Activated T-helper 17 cell treated with anti-CD3 and anti-CD28 coated beads, Interleukin-2, amount 50 U/mL, for 72 hours (primary cell): ENCODE measurements around the gene DOCK9. TPM values are rescaled to one million over a fixed set of nuclear protein-coding genes. Genes with fewer than 3 reads are reported as not detected.

Experiments used
- ATAC-seq: fragments of 150-1000 bp; cut with Tn5 transposase; replicated peaks from 2 replicates; pipeline ENCODE4 v1.10.0; 2021; ENCODE audit warnings: mild to moderate bottlenecking, moderate library complexity
- H3K27ac Mint-ChIP-seq: one replicate; pipeline ENCODE4 v1.8.0; 2022; ENCODE audit warnings: mixed read lengths
- H3K27me3 Mint-ChIP-seq: one replicate; pipeline ENCODE4 v1.8.0; 2022; ENCODE audit warnings: mixed read lengths
- H3K36me3 Mint-ChIP-seq: one replicate; pipeline ENCODE4 v1.8.0; 2022; ENCODE audit warnings: low read depth, mild to moderate bottlenecking, mixed read lengths
- H3K4me1 Mint-ChIP-seq: one replicate; pipeline ENCODE4 v1.8.0; 2022; ENCODE audit warnings: mixed read lengths
- H3K4me3 Mint-ChIP-seq: one replicate; pipeline ENCODE4 v1.8.0; 2022; ENCODE audit warnings: mild to moderate bottlenecking, mixed read lengths
- H3K9me3 Mint-ChIP-seq: one replicate; pipeline ENCODE4 v1.8.0; 2022; ENCODE audit warnings: mixed read lengths
- total RNA-seq, 2 donors: library from RNA; stranded (reverse); gene quantifications; one replicate each; pipeline ENCODE4 v1.2.3, GENCODE V29; 2022

DOCK9 gene
- total RNA-seq, 2 donors from 2014 or later: 50.2 to 70.4 TPM

- Mint-ChIP-seq H3K36me3 (no peaks in the 10 kb centered on the region), H3K27me3 (peaks cover 14% of the 10 kb centered on the region), H3K4me3 (no peak overlapping the region), H3K9me3 (no peaks in the 10 kb centered on the region), H3K27ac (no peak overlapping the region), H3K4me1 (no peaks in the 10 kb centered on the region)
- no peak for ATAC-seq
Measured at GRCh38 chr13:98781470-98781869, 196.4 kb downstream of the DOCK9 start.

GRCh38 chr13:98781045-98781444, 196.8 kb downstream of the DOCK9 start:
- H3K36me3 Mint-ChIP-seq: no peaks in the 10 kb centered on the region
- H3K4me3 Mint-ChIP-seq: no peak overlapping the region
- H3K27me3 Mint-ChIP-seq: peaks cover 14% of the 10 kb centered on the region
- no peak for ATAC-seq
- H3K4me1 Mint-ChIP-seq: no peaks in the 10 kb centered on the region
- no peak overlapping the region for H3K27ac Mint-ChIP-seq
- no peaks in the 10 kb centered on the region for H3K9me3 Mint-ChIP-seq

- Mint-ChIP-seq H3K4me3 (no peak overlapping the region), H3K36me3 (no peaks in the 10 kb centered on the region), H3K4me1 (no peaks in the 10 kb centered on the region), H3K27me3 (peaks cover 14% of the 10 kb centered on the region), H3K9me3 (no peaks in the 10 kb centered on the region), H3K27ac (no peak overlapping the region)
- ATAC-seq: no peak
Measured at GRCh38 chr13:98780451-98780850, 197.4 kb downstream of the DOCK9 start.

GRCh38 chr13:98779695-98780094, 198.2 kb downstream of the DOCK9 start:
- H3K27me3 Mint-ChIP-seq: peaks cover 14% of the 10 kb centered on the region
- H3K36me3 Mint-ChIP-seq: no peaks in the 10 kb centered on the region
- no peaks in the 10 kb centered on the region for H3K4me1 Mint-ChIP-seq
- no peak overlapping the region for H3K4me3 Mint-ChIP-seq
- H3K9me3 Mint-ChIP-seq: no peaks in the 10 kb centered on the region
- ATAC-seq: no peak
- H3K27ac Mint-ChIP-seq: no peak overlapping the region

- Mint-ChIP-seq H3K36me3 (no peaks in the 10 kb centered on the region), H3K4me1 (no peaks in the 10 kb centered on the region), H3K27me3 (peaks cover 14% of the 10 kb centered on the region), H3K9me3 (no peaks in the 10 kb centered on the region), H3K27ac (no peak overlapping the region), H3K4me3 (no peak overlapping the region)
- no peak for ATAC-seq
Measured at GRCh38 chr13:98778749-98779148, 199.1 kb downstream of the DOCK9 start.

GRCh38 chr13:98776644-98777043, 201.2 kb downstream of the DOCK9 start:
- no peaks in the 10 kb centered on the region for H3K36me3 Mint-ChIP-seq
- peaks cover under 1% of the 10 kb centered on the region for H3K9me3 Mint-ChIP-seq
- no peaks in the 10 kb centered on the region for H3K4me1 Mint-ChIP-seq
- peaks cover 14% of the 10 kb centered on the region for H3K27me3 Mint-ChIP-seq
- H3K4me3 Mint-ChIP-seq: no peak overlapping the region
- no peak for ATAC-seq
- no peak overlapping the region for H3K27ac Mint-ChIP-seq

GRCh38 chr13:98775844-98776598, 201.8 kb downstream of the DOCK9 start:
- no peaks in the 10 kb centered on the region for H3K4me1 Mint-ChIP-seq
- H3K36me3 Mint-ChIP-seq: no peaks in the 10 kb centered on the region
- H3K27me3 Mint-ChIP-seq: peaks cover 11% of the 10 kb centered on the region
- no peak overlapping the region for H3K4me3 Mint-ChIP-seq
- no peak overlapping the region for H3K27ac Mint-ChIP-seq
- peaks cover 7% of the 10 kb centered on the region for H3K9me3 Mint-ChIP-seq
- no peak for ATAC-seq

GRCh38 chr13:98775386-98775785, 202.5 kb downstream of the DOCK9 start:
- Mint-ChIP-seq H3K27me3 (peaks cover 11% of the 10 kb centered on the region), H3K27ac (no peak overlapping the region), H3K36me3 (no peaks in the 10 kb centered on the region), H3K9me3 (peaks cover 9% of the 10 kb centered on the region), H3K4me3 (no peak overlapping the region), H3K4me1 (no peaks in the 10 kb centered on the region)
- ATAC-seq: no peak

- Mint-ChIP-seq H3K36me3 (no peaks in the 10 kb centered on the region), H3K27ac (no peak overlapping the region)
Measured at GRCh38 chr13:98774776-98775175, 203.1 kb downstream of the DOCK9 start.

GRCh38 chr13:98773921-98774320, 203.9 kb downstream of the DOCK9 start:
- no peak for ATAC-seq
- Mint-ChIP-seq H3K4me3 (no peak overlapping the region), H3K27me3 (peaks cover 15% of the 10 kb centered on the region), H3K9me3 (peaks cover 21% of the 10 kb centered on the region), H3K36me3 (no peaks in the 10 kb centered on the region), H3K27ac (no peak overlapping the region), H3K4me1 (no peaks in the 10 kb centered on the region)

More at GRCh38 chr13:98774776-98775175, 203.1 kb downstream of the DOCK9 start:
- Mint-ChIP-seq H3K27me3 (peaks cover 16% of the 10 kb centered on the region), H3K9me3 (peaks cover 14% of the 10 kb centered on the region), H3K4me3 (no peak overlapping the region), H3K4me1 (no peaks in the 10 kb centered on the region)
- no peak for ATAC-seq

GRCh38 chr13:98772794-98773452, 204.9 kb downstream of the DOCK9 start:
- Mint-ChIP-seq H3K27me3 (peaks cover 15% of the 10 kb centered on the region), H3K27ac (no peak overlapping the region), H3K36me3 (no peaks in the 10 kb centered on the region), H3K9me3 (peaks cover 21% of the 10 kb centered on the region), H3K4me3 (no peak overlapping the region), H3K4me1 (no peaks in the 10 kb centered on the region)
- ATAC-seq: no peak

GRCh38 chr13:98771838-98772611, 205.8 kb downstream of the DOCK9 start:
- ATAC-seq: no peak
- H3K27ac Mint-ChIP-seq: no peak overlapping the region
- H3K36me3 Mint-ChIP-seq: no peaks in the 10 kb centered on the region
- no peaks in the 10 kb centered on the region for H3K4me1 Mint-ChIP-seq
- H3K4me3 Mint-ChIP-seq: no peak overlapping the region
- peaks cover 21% of the 10 kb centered on the region for H3K9me3 Mint-ChIP-seq
- H3K27me3 Mint-ChIP-seq: peaks cover 13% of the 10 kb centered on the region

- Mint-ChIP-seq H3K4me3 (no peak overlapping the region), H3K36me3 (no peaks in the 10 kb centered on the region), H3K27ac (no peak overlapping the region), H3K4me1 (no peaks in the 10 kb centered on the region), H3K9me3 (peaks cover 21% of the 10 kb centered on the region), H3K27me3 (peaks cover 13% of the 10 kb centered on the region)
- no peak for ATAC-seq
Measured at GRCh38 chr13:98769736-98770135, 208.1 kb downstream of the DOCK9 start.

- H3K4me3 Mint-ChIP-seq: no peak overlapping the region
- no peak overlapping the region for H3K27ac Mint-ChIP-seq
- peaks cover 21% of the 10 kb centered on the region for H3K9me3 Mint-ChIP-seq
- peaks cover 13% of the 10 kb centered on the region for H3K27me3 Mint-ChIP-seq
- no peaks in the 10 kb centered on the region for H3K36me3 Mint-ChIP-seq
- no peak for ATAC-seq
- H3K4me1 Mint-ChIP-seq: no peaks in the 10 kb centered on the region
Measured at GRCh38 chr13:98768522-98768921, 209.3 kb downstream of the DOCK9 start.

- H3K4me3 Mint-ChIP-seq: no peak overlapping the region
- H3K27ac Mint-ChIP-seq: no peak overlapping the region
- H3K36me3 Mint-ChIP-seq: no peaks in the 10 kb centered on the region
- H3K9me3 Mint-ChIP-seq: peaks cover 21% of the 10 kb centered on the region
- no peak for ATAC-seq
- H3K27me3 Mint-ChIP-seq: peaks cover 16% of the 10 kb centered on the region
- H3K4me1 Mint-ChIP-seq: no peaks in the 10 kb centered on the region
Measured at GRCh38 chr13:98766697-98767096, 211.2 kb downstream of the DOCK9 start.
